HepG2 (cell line): ENCODE measurements around the gene LASP1. TPM values are rescaled to one million over a fixed set of nuclear protein-coding genes. Genes with fewer than 3 reads are reported as not detected.

Experiments
- AFF4 ChIP-seq: sonication (generic); formaldehyde crosslinking; IDR thresholded peaks from 2 replicates; pipeline ENCODE4 v1.4.0; 2020; ENCODE audit warnings: missing genetic modification reagents
- ARID4A ChIP-seq: sonication (generic); formaldehyde crosslinking; IDR thresholded peaks from 2 replicates; pipeline ENCODE4 v1.5.0; 2020; ENCODE audit warnings: mild to moderate bottlenecking, missing genetic modification reagents, borderline replicate concordance
- ARNT ChIP-seq: fragments of 450-650 bp; IDR thresholded peaks from 2 replicates; pipeline ENCODE4 v1.6.1; 2017
- FOXP4 ChIP-seq: sonication (generic); formaldehyde crosslinking; IDR thresholded peaks from 2 replicates; pipeline ENCODE4 v1.4.0; 2020; ENCODE audit warnings: missing genetic modification reagents
- KDM5B ChIP-seq: sonication (generic); formaldehyde crosslinking; IDR thresholded peaks from 2 replicates; pipeline ENCODE4 v1.4.0; 2020; ENCODE audit warnings: missing genetic modification reagents, mild to moderate bottlenecking, borderline replicate concordance
- LBX2 ChIP-seq: sonication (generic); formaldehyde crosslinking; IDR thresholded peaks from 2 replicates; pipeline ENCODE4 v1.5.0; 2020; ENCODE audit warnings: missing genetic modification reagents, mild to moderate bottlenecking, borderline replicate concordance
- NAIF1 ChIP-seq: sonication (generic); formaldehyde crosslinking; IDR thresholded peaks from 2 replicates; pipeline ENCODE4 v1.5.0; 2020; ENCODE audit warnings: mild to moderate bottlenecking, missing genetic modification reagents, borderline replicate concordance
- NFE2L2 ChIP-seq: fragments of 150-350 bp; IDR thresholded peaks from 2 replicates; pipeline ENCODE4 v1.6.1; 2014; ENCODE audit warnings: low read length
- POLR2A ChIP-seq, 2 experiments: IDR thresholded peaks; 2 replicates each; pipeline ENCODE4 v1.6.1; 2011; ENCODE audit warnings: low read depth in 2 of 2, low read length in 2 of 2, mild to moderate bottlenecking in 1 of 2, moderate library complexity in 1 of 2; ENCODE audit not compliant: insufficient read depth in 1 of 2
- PPARG ChIP-seq: conservative IDR thresholded peaks from 2 replicates; pipeline ENCODE4 v1.6.1; 2016; ENCODE audit warnings: missing biosample characterization, missing genetic modification reagents
- TCF7 ChIP-seq: sonication (generic); IDR thresholded peaks from 2 replicates; pipeline ENCODE4 v1.6.1; 2016; ENCODE audit warnings: antibody characterized with exemption, low read depth
- ZBTB1 ChIP-seq: sonication (generic); formaldehyde crosslinking; IDR thresholded peaks from 2 replicates; pipeline ENCODE4 v1.4.0; 2020; ENCODE audit warnings: missing genetic modification reagents, borderline replicate concordance
- ZNF180 ChIP-seq: sonication (generic); formaldehyde crosslinking; IDR thresholded peaks from 2 replicates; pipeline ENCODE4 v1.4.0; 2020; ENCODE audit warnings: low read depth, missing genetic modification reagents, borderline replicate concordance
- ZNF207 ChIP-seq: fragments of 450-650 bp; IDR thresholded peaks from 2 replicates; pipeline ENCODE4 v1.6.1; 2016; ENCODE audit warnings: antibody characterized with exemption, borderline replicate concordance
- ZNF230 ChIP-seq: sonication (generic); formaldehyde crosslinking; IDR thresholded peaks from 2 replicates; pipeline ENCODE4 v1.4.0; 2020; ENCODE audit warnings: mild to moderate bottlenecking, missing genetic modification reagents
- ZNF317 ChIP-seq: sonication (generic); formaldehyde crosslinking; IDR thresholded peaks from 2 replicates; pipeline ENCODE4 v1.5.0; 2020; ENCODE audit warnings: mild to moderate bottlenecking, missing genetic modification reagents
- ZNF616 ChIP-seq: sonication (generic); formaldehyde crosslinking; IDR thresholded peaks from 2 replicates; pipeline ENCODE4 v1.5.0; 2020; ENCODE audit warnings: low read depth, mild to moderate bottlenecking, missing genetic modification reagents
- ZNF883 ChIP-seq: sonication (generic); formaldehyde crosslinking; IDR thresholded peaks from 2 replicates; pipeline ENCODE4 v1.5.1; 2020; ENCODE audit warnings: mild to moderate bottlenecking, missing genetic modification reagents; ENCODE audit errors: not compliant biosample characterization
- polyA plus RNA-seq, 8 experiments: library from polyadenylated mRNA; depleted of rRNA in 3 of 8; stranded (reverse) in 7 of 8; unstranded in 1 of 8; fragments of >200 nt; fragmentation: Illumina TruSeq in 4 of 8; extraction: Trizol in 4 of 8; gene quantifications; 2 replicates each; pipeline versions ENCODE4 v1.2.1 to v1.2.3, GENCODE V29; 2011 to 2016; ENCODE audit warnings: low read depth in 4 of 8, missing spikeins in 1 of 8, mixed read lengths in 1 of 8; ENCODE audit not compliant: insufficient read depth in 1 of 8
- total RNA-seq, 5 experiments: library from RNA; depleted of rRNA; stranded (reverse); fragments of >200 nt; fragmentation: Illumina TruSeq; extraction: Trizol; gene quantifications; 2 replicates each; pipeline ENCODE4 v1.2.3, GENCODE V29; 2016; ENCODE audit warnings: low read depth in 1 of 5

LASP1 gene
- total and polyA plus RNA-seq, 2 of the 13 experiments (the other 11 are each of a cell fraction or from before 2014, with no cell fraction given): 70.1 to 97.0 TPM

DNA sequence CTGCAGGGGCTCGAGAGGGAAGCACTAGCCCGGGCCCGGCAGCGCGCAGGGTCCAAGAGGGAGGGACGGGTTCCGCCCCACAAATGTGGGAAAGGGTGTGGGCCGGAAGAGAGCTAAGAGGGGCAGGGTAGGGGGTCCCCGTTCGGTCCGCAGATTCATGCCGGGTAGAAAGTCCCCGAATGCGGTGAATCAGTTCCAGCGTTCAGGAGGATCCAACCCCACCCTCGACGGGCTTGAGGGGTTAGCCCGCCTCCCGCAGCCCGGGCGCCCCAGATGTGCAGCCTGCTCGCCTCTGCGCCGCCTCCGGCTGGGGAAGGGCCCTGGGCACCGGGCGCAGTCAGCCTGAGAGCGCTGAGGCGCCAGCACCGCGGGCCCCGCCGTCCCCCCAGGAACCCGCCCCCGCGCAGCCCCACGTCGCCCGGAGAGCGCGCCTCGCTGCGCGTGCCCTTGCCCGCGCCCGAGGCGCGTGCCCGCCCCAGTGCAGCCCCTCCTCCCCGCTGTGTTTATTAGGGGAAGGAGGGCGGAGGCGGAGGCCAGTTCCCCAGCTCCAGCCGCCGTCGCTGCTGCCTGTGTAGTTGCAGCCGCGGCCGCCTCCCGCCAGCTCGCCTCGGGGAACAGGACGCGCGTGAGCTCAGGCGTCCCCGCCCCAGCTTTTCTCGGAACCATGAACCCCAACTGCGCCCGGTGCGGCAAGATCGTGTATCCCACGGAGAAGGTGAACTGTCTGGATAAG lies at the start of gene LASP1 (continued):
- TF ChIP-seq AFF4 (no peak; the same call in 1 of the 2 replicates), ZNF883 (CRISPR knock-in tag) (peak; percentile 92), ZNF180 (no peak), ZNF207 (no peak), ZNF230 (CRISPR knock-in tag) (no peak; the same call in 1 of the 2 replicates), ZNF317 (CRISPR knock-in tag) (peak; percentile 86), POLR2A (IDR thresholded peaks at IDR 0.05; ENCODE audit: insufficient read depth in 1 of 2, low read depth in 2 of 2, low read length in 2 of 2) (peak; percentile 97 to 98), PPARG (CRISPR knock-in tag) (peak; percentile 7; the same call in 1 of the 2 replicates), ZNF616 (CRISPR knock-in tag) (0 out of 2 replicates have a peak, but pooled peaks have one; percentile 23), NAIF1 (CRISPR knock-in tag) (peak; percentile 82; the same call in 1 of the 2 replicates), ZBTB1 (CRISPR knock-in tag) (no peak; the same call in 1 of the 2 replicates), FOXP4 (CRISPR knock-in tag) (peak; percentile 67), ARID4A (CRISPR knock-in tag) (peak; percentile 94; the same call in 1 of the 2 replicates), ARNT (no peak), KDM5B (peak; percentile 70), NFE2L2 (peak; percentile 20; the same call in 1 of the 2 replicates), LBX2 (CRISPR knock-in tag) (peak; percentile 72; the same call in 1 of the 2 replicates), TCF7 (no peak)
